ENCODE measurements around the gene ARHGAP42.

The ARHGAP42 gene

DNA sequence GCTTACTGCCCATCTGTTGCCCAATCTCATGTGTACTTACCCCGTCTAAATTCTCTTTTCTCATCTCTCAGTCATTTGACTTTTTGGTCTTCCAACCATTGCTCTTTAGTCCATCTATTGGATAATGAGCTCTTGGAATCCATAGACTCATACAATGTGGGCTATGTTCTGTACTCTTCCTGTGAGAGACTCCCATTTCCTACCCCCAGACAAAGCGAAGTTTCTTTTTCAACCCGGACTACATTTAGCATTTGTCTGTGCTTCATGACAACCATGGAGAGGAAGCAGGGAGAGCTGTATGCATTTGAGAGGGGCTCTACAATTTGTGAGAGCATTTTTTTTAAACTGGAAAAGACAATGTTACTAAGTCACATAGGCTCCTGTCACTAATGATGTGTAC, 4.0 kb upstream of the ARHGAP42 start:
- DNase-seq, result no peak

DNA sequence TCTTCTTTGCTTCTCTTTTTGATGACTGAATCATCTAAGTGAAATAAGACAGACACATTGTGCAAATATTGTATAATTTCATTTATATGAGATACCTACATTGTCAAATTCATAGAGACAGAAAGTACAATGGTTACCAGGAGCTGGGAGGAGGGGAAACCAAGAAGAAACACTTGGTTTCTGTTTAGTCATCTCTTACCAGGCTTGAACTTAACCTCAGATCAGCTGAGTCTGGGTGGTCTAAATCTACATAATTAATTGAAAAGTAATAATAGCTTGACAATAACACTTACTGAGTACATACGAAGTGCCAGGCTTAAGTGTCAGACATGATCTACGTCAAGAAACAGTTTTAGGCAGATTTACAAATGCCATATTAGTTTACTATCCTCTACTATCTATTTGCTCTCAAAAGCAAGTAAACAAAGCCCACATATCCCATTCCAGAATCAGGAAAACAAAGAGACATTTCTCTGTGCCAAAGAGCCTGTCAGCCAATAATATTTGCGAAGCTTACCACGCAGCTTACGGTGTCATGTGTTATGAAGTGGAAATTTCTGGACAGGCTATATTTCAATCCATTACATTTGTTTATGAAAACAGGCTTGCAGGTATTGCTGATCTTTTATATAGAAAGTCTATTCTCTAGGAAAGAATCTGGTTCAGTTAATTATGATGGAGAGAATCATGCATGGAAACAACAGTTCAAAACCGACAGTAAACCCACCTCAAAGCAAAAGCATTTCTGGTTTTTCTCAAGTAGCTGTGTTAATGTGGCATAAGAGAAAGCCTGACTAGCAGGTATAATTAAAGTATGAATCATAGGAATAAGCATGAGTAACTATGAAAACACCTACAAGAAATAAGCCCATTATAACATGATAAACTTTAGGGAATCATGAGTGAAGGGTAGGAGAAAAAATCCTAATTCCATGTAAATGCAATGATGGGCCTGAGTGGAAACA, 2.7 kb upstream of the ARHGAP42 start:
- no peak for DNase-seq

DNA sequence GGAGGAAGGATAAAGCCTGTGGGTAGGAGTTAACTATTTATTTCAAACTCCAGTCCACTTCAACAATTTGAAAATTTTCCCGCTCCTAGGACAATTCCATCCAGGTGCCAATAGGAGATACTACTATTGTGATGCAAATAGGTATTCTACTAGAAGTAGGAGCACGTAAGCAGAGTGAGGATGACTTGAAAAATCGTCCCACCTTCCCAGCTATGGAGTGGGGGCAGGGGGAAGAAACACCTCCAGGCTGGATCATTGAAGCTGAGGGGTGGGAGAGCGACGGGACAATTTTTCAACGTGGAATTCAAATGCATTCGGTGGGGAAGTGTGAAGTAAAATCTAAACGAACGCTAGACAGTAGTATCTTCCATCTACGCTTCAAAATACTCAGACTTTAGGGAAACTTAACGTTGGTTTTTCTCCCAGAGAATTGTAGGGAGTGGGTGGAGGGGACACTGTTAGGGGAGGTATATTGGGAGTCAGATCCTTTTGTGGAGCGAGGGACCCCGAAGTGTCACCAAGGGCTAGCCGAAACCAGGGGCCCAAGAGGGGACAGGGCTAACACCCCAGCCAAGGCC, 523 bp upstream of the ARHGAP42 start:
- no peak for DNase-seq

DNA sequence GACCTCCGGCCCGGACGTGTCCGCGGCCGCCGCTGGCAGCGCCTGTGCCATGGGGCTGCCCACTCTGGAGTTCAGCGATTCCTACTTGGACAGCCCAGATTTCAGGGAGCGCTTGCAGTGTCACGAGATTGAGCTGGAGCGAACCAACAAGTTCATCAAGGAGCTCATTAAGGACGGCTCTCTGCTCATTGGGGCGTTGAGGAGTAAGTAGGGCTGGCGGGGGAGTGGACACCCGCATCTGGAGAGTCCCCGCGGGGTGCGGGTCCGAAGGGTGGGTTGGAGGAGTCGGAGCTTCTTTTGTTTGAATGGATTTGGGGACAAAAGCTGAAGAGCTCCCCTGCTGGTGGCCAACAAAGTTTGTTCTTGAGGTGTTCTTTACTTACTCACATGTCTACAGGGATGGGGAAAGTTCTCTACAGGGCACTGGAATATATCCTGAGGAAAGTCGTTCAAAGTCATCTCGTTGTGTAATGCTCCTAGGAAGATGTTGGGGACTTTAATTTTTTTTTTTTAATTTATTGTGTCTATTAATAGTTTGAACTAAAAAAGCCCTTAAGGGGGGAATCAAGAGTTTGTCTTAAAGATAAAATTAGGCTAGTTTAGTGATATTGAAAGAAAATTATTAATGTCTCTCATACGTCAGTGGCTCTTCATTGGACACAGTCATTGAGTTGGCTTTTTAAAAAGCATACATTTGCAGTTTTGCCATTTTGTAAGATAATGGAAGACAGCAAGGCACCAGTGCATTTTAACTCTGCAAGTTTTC, 725 bp downstream of the ARHGAP42 start:
- DNase-seq, result peak; percentile 16 to 42

DNA sequence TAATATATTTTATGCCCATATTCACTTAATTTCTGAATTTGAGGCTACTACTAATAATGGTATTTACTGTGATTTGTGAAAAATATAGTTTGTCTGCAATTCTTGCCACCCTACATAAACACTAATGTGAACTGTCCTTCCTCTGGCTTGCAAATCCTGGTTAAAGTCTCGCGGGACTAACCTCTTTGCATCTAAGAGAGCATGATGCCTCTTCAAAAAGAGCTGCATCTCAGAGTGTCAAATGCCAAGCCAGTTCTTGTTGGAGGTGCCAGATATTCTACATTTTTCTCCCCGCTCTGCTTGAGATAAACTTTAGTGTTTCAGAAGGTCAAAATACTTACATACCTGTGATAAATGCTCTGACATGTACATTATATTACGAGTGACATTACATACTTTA, 2.1 kb downstream of the ARHGAP42 start:
- DNase-seq, result no peak

DNA sequence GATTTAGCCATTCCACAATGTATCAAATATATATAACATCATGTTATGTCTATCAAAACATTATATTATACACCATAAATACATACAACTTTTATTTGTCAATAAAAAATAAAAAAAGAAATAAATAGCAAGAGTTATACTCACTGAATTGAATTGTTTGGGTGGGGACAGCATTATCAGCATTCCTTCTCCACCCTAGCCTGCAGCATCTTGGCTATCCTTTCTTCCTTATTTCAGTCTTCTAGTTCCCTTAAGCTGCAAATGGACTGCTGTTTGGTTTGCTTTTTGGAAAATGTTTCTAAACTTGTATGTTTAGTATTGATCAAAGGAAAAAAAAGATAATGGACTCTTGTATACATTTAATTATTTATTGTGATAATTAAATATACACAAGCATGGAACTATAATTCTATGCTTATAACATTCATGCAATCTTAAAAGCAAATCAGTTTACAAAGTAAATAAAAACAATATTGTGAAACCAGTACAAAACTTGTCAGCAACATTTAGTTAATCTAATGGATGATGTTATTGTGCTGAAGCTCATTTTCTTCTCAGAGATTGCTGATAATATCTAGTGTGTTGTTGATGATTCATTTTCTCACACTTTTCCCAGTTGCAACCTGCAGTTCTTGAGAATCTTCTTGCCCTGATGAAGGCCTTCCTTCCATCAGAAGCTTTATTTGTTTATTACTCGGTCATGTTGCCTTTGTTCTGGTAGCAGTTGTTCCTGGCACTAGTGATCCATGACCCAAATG, 5.0 kb downstream of the ARHGAP42 start:
- DNase-seq, result no peak

DNA sequence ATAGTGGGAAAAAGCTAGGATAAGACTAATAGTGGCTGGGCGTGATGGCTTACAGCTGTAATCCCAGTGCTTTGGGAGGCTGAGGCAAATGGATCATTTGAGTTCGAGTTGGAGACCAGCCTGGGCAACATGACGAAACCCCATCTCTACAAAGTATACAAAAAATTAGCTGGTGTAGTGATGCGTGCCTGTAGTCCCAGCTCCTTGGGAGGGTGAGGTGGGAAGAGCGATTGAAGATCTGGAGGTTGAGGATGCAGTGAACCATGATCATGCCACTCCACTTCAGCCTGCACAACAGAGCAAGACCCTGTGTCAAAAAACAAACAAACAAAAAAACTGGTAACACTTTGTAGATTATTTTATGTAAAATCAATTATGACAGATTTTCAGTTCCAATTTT, 8.8 kb downstream of the ARHGAP42 start:
- no peak for DNase-seq

DNA sequence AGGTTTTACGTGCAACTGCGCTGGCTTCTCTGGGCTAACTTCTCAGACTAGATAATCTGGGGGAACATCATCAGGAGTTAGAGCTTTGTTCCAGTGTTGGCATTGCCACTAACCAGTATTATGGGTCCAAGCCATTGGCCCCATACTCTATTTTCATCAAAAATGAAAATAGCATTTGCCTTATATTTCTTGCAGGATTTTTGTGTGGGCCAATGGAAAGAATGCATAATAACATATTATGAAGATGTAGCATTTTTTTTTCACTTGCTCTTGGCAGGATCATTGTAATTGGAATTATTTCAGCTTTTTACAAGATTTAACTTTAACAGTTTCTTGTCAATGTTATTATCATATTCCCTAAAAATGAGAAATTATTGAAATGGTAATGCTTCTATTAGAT, 16.1 kb downstream of the ARHGAP42 start:
- DNase-seq, result no peak

DNA sequence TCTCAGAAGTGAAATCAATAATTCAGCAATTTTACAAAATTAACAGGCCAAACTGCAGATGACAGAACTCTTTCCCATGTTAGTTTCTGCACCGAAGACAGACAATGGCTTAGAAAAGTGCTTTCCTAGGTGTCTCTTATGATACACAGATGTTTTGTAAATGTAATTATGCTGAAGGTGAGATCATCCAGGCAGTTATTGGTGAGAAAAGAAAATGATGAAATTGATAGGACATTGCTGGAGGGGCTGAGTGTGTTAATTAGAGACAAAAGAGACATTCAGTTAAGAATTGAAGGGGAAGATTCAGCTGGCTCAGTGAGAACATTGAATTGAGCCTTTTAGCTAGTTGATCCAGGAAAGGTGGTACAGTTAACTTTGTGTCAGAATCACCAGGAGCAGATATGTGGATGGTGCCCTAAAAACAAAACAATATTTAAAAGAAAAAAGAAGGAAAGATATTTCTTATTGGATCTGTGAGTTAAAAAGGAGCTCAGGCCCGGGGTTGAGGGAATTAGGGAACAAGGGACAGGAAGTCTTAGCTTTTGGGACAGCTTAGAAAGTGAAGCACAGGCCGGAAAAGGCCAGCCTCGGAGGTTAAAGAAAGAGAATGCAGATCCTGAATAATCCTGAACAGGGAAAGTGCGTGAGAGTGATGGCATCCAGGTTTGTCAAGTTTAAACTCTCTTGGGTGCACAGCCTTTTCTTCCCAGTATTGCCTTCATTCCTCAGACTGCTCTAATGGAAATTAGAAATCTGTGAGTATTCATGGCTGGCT, 16.9 kb downstream of the ARHGAP42 start:
- DNase-seq, result no peak

DNA sequence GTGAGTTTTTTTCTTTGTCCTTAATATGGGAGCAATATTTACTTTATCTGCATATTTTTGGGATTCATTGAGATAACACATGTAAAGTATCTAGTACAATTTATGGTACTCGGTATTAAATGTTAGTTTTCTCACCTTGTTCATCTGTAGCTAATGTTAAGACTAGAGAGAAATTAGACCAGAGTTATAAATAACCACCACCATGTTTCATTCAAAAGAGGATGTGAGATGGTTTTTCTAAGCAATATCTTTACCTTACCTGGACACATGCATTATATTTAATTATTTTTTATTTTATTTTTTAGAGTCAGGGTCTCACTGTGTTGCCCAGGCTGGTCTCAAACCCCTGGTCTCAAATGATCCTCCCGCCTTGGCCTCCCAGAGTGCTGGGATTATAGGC, 18.4 kb downstream of the ARHGAP42 start:
- DNase-seq, result no peak

DNA sequence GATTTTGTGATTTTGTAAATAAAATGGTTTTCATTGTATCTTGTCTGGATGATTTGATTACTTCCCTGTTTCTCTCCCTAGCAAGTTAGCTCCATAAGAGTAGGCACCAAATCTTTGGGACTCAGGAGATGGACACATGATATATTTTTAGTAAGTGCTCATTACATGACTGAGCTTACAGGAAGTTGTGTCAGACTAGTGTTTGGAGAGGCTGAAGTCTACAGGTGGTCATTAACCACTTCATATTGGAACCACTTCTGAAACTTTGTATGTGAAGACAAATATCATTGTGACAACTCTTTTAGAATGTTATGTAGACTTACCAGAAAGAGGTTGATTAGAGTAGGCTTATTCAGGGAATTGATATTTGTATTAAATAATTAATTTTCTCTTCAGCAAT, 19.1 kb downstream of the ARHGAP42 start:
- no peak for DNase-seq

DNA sequence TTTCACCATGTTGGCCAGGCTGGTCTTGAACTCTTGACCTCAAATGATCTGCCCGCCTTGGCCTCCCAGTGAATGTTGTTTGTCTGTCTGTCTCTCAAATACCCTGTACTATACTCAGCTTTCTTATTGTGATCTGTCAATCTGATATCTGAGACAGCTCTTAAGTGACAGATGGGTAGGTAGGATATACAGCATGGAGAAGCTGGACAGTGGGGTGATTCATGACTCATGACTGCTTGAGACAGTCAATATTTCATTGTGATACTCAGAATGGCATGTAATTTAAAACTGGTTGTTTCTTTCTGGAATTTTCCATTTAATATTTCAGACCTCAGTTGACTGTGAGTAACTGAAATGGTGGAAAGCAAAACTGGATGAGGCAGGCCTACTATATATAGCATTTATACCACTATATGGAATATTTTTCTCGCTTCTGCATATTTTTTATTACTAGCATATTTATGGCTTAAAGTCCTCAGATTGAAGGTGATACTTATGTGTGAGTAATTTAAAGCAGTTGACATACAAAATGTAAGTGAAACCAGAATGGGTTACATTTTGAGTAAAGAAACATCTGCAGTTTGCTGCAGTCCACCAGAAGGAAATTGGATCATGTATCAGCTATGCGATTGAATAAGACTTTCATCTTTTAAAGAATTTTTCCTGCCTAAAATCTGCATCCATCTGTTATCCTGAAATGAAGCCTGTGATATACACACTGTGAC, 22.3 kb downstream of the ARHGAP42 start:
- no peak for DNase-seq

DNA sequence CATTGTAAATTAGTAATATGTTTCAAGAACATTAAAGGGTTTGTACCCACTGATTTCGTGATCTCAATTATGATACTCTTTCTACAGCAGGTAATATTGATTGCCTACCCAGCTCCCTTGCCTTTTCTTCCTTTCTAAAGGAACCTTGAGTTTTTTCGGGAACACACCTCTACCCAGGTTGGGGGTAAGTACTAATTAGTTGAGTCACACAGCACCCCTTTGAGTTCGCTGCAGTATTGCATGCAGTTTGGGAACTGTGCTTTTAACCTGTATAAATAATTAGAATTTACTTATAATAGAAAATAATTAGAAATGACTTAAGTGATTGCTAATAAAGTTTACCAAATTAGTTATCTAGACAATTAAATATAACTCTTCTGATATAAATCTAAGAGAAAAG, 24.9 kb downstream of the ARHGAP42 start:
- no peak for DNase-seq

DNA sequence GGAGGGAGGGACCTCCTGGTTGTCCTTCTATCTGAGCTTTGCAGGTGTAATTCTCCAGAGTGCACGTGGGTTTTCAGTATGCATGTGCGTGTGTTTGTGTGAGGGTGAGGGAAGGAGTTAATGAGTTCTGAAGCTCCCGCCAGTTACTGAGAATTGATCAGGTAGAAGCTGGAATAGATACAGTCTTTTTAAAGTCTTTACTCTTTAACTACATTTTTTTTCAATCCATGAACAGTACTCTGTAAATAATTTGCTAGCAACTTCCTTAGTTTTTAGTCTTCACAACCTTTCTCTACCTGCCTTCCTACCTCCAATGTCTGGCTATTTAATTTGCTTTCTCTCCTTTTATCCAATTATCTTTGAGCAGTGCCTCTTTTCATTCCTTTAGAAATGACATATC, 25.5 kb downstream of the ARHGAP42 start:
- no peak for DNase-seq

DNA sequence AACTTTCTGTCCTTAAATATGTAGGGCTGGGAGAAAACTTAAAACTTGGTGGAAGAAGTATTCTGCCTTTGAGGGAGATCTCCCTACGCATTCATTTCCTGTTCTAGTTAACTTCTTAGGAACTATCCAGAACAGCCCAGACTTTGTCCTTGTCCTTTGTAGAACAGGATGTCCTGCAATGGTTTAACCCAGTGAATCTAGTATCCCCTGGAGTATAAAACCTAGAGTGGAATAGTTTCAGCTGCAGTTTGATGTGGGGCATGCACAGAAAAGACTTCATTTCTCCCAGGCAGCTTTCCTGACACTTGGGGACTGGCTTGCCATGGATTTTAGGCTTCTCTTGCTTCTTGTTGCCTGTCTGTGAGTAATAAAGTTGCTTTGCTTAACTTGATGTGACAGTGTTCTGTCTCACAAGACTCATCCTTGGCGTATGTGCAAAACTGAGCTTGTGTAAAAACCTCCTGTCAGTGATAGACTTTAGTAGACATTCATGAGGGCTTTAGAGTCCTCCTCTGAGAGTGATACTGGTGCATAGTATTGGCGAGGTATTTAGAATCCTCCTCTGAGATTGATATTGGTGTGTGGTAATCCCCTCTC, 28.2 kb downstream of the ARHGAP42 start:
- DNase-seq, result no peak

DNA sequence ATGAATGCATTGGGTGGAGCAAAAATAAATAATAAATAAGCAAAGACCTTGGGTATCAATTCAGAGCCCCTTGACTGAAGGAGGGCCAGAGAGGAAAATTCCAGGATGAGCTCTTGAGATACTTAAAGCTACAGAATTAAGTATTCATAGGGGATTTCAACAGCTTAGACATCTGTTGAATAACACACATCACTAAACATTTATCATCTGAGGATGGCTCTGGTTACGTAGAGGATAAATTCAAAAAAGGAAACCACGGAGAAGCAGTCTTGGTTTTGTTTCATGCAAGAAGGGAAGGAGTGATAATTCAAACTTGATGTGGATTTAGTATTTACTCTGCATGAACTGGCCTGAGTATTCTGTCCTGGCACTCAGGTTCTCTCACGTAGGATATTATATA, 29.8 kb downstream of the ARHGAP42 start:
- no peak for DNase-seq

DNA sequence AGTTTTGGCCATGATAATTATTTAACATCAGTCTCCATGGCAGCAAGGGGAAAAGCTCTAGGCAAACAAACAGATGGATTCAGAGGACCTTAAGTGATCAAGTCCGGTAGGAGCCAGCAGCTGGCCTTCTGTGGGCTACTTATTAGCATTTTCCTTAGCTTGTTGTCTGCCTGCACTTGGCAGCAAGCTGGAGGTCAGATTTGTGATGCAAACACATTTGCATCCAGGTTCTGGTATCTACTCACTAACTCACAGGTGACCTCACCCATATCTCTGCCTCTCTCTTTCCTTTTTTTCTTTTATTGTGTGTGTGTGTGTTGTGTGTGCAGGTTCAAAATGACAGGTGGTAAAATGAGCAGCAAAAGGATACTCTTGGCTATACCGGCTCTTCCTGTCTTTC, 32.3 kb downstream of the ARHGAP42 start:
- no peak for DNase-seq

DNA sequence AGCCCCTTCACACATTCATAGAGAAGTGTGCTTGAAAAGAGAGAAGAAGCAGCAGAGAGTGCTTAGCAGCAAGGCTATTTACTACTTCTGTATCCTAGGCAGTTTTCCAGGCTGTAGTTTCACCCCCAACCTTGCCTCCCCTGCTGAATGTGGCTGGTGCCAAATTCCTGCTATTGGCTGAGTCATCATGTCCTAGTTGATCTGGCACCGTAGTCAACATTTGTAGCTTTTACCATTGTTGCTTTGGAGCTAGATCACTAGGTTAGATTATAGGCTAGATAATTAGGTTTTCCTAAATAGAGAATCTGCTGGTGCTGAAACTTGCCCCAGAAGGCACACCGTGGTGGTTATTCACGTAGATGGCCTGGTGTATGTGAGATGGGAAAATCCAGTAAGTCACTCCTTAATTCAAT, 32.7 kb downstream of the ARHGAP42 start:
- DNase-seq, result no peak

DNA sequence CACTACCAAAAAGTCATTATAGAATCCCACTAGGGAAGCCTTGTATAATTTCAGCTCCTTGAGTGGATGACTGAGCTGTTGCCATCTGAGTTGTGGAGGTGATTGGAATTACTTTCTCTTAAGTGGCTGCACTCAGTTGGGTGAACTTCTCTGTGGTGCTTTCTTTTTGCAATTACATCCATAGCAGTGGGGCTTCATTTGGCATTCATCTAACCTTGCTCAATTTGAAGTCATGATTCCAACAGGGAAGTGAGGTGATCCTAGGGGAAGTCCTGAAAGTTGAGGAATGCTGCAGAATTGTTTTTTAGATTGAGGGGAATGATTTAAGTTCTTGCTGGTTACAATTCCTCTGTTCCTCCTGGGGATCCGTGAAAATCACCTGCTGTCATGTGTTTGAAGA, 39.6 kb downstream of the ARHGAP42 start:
- DNase-seq, result no peak

DNA sequence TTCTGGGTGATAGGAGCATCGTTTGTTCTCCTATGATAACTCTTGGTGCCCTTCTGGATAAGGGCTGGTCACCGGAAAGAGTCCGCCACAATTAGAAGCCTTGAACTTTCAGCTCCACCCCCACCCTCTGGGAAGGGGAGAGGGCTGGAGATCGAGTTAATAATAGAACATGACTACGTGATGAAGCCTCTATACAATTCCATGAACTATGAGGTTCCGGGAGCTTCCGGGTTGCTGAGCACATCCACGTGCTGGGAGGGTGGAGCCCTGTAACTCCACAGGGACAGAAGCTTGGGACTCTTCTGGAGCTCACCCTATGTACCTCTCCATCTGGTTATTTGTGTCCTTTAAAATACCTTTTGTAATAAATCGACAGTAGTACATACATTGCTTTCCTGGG, 40.3 kb downstream of the ARHGAP42 start:
- DNase-seq, result no peak

DNA sequence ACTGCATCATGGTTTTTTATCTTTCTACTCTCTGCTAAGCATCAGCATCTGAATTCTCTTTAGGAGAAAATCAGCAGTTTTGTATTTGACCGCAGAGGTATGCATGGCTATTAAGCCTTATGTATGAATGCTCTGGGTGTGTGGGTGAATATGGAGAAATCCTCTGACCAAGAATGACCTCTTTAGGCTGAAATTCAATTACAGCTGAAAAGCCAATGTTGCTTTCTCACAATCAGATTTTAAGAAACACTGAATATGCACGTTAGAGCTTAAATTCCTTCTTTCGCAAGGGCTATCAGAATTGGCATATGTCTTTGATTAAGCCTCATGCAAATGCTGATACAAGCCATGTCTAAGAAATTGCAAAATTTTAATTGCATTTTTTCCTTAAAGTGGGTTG, 43.2 kb downstream of the ARHGAP42 start:
- no peak for DNase-seq
